Upper lobe of right lung (tissue), 1 donor: ENCODE results near the gene TGM1. TPM values are rescaled to one million over a fixed set of nuclear protein-coding genes. Genes with fewer than 3 reads are reported as not detected.
"Not testable (repeated sequence)": the region's sequence is repeated elsewhere in the genome, so short reads cannot be mapped to it uniquely, and the experiment has no call there.

ENCODE experiments used
- ATAC-seq: fragments of 200-7000 bp; cut with Tn5 transposase; one replicate; pipeline ENCODE4 v1.9.1; 2020; ENCODE audit warnings: mild to moderate bottlenecking, moderate library complexity
- DNase-seq: peaks from one replicate; pipeline ENCODE4 v3.0.0-alpha.2; 2020
- H3K27ac ChIP-seq: fragments of 200-600 bp; one replicate; pipeline ENCODE4 v1.8.0; 2022
- H3K27me3 ChIP-seq: fragments of 200-600 bp; one replicate; pipeline ENCODE4 v1.8.0; 2022; ENCODE audit warnings: mild to moderate bottlenecking
- H3K36me3 ChIP-seq: fragments of 200-600 bp; one replicate; pipeline ENCODE4 v1.8.0; 2022
- H3K4me1 ChIP-seq: fragments of 200-600 bp; one replicate; pipeline ENCODE4 v1.8.0; 2022
- H3K4me3 ChIP-seq: fragments of 200-600 bp; one replicate; pipeline ENCODE4 v1.8.0; 2022; ENCODE audit warnings: mild to moderate bottlenecking
- H3K9me3 ChIP-seq: fragments of 200-600 bp; one replicate; pipeline ENCODE4 v1.8.0; 2022
- CTCF ChIP-seq: fragments of 200-600 bp; IDR thresholded peaks from one replicate; pipeline ENCODE4 v1.8.0; 2022; ENCODE audit warnings: antibody characterized with exemption
- intact Hi-C: fragments of 100-400 bp; cut with DNase I; formaldehyde crosslinking; loops from one replicate; pipeline ENCODE4 v1.11.0; 2022
- total RNA-seq: library from RNA; stranded (reverse); fragmentation: NEBNext Ultra II Directional; extraction: Animal tissue kit (Norgen Biotek cat#: 25700); gene quantifications from one replicate; pipeline ENCODE4 v1.2.1, GENCODE V29; 2021
- donor health status: DM: no; HTN: yes; CAD: no; lungs with severe emphysema.

The TGM1 gene
- total RNA-seq, 1 donor from 2014 or later = 12.3 TPM

DNA sequence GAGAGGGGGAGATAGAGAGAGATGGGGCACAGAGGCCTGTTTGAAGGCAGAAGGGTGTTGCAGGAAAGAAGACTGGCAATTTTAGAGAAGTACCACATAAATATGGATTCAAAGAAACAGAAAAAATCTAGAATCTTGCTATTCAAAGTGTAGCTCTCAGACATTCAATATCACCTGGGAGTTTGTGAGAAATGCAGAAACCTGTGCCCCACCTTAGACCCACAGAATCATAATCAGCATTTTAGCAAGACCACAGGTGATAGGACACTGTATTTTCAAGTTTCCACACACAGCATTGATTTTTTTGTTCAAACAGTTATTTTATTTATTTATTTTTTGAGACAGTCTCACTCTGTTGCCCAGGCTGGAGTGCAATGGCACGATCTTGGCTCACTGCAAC, 34.1 kb downstream of the TGM1 start:
- no peak for DNase-seq

GRCh38 chr14:24226473-24226872, 36.5 kb downstream of the TGM1 start:
- no peak overlapping the region for H3K4me3 ChIP-seq
- H3K27me3 ChIP-seq = no peaks in the 10 kb centered on the region
- peaks cover 9% of the 10 kb centered on the region for H3K4me1 ChIP-seq
- ATAC-seq = no peak
- H3K36me3 ChIP-seq = peaks cover 21% of the 10 kb centered on the region
- no peak for TF ChIP-seq CTCF
- H3K9me3 ChIP-seq = no peaks in the 10 kb centered on the region
- DNase-seq = no peak
- intact Hi-C loops = no loop called here
- H3K27ac ChIP-seq = no peak overlapping the region

More for the DNA sequence above, 34.1 kb downstream of the TGM1 start:
- H3K4me1 ChIP-seq = peaks cover 19% of the 10 kb centered on the region
- H3K27ac ChIP-seq = no peak overlapping the region
- peaks cover 21% of the 10 kb centered on the region for H3K36me3 ChIP-seq
- no peaks in the 10 kb centered on the region for H3K27me3 ChIP-seq
- H3K9me3 ChIP-seq = no peaks in the 10 kb centered on the region
- H3K4me3 ChIP-seq = no peak overlapping the region
- intact Hi-C loops = no loop called here
- no peak for TF ChIP-seq CTCF
- ATAC-seq = no peak

DNA sequence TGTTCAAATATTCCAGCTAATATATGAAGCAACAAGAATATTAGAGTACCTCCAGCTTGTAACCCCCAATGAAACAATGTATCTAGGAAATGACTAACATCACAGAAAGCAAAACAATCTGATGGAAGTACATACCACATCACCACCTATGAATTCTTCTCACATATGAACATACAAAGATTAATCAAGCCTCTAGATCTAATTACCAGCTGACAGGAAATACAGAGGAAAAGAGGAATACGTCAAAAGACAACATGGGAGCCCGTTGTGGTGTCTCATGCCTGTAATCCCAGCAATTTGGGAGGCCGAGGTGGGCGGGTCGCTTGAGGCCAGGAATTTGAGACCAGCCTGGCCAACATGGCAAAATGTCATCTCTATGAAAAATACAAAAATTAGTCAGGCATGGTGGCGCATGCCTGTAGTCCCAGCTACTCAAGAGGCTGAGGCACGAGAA, 38.3 kb downstream of the TGM1 start:
- H3K4me1 ChIP-seq = no peaks in the 10 kb centered on the region
- no peak for TF ChIP-seq CTCF
- H3K27ac ChIP-seq = no peak overlapping the region
- DNase-seq = no peak
- no peaks in the 10 kb centered on the region for H3K9me3 ChIP-seq
- H3K27me3 ChIP-seq = no peaks in the 10 kb centered on the region
- peaks cover 21% of the 10 kb centered on the region for H3K36me3 ChIP-seq
- intact Hi-C loops = no loop called here
- ATAC-seq = no peak
- no peak overlapping the region for H3K4me3 ChIP-seq

GRCh38 chr14:24222987-24223386, 40.0 kb downstream of the TGM1 start:
- H3K27me3 ChIP-seq, intact Hi-C loops, H3K27ac ChIP-seq, H3K9me3 ChIP-seq, DNase-seq, H3K4me3 ChIP-seq, H3K4me1 ChIP-seq, ATAC-seq: not testable (repeated sequence)
- peaks cover 21% of the 10 kb centered on the region for H3K36me3 ChIP-seq

DNA sequence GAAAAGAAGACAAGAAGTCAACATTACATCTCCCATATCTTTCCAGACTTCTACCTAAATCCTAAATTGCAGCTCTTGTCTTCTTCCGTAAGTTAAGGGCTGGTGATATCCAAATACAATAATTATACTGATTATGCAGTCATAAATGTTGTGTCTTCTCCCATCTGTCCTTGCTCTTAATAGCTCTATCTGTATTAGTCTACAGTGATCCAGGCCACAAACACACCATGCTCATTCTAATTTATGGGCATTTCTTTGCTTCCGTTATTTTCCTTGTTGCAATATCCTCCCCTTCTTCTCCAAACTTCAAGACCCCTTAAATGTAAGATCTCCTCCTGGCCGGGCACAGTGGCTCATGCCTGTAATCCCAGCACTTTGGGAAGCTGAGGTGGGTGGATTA, 43.5 kb downstream of the TGM1 start:
- Histone ChIP-seq H3K27ac (no peak overlapping the region), H3K4me1 (peaks cover 4% of the 10 kb centered on the region), H3K4me3 (no peak overlapping the region), H3K36me3 (peaks cover 11% of the 10 kb centered on the region), H3K9me3 (no peaks in the 10 kb centered on the region), H3K27me3 (no peaks in the 10 kb centered on the region)
- ATAC-seq = no peak
- DNase-seq = no peak
- intact Hi-C loops = no loop called here
- no peak for TF ChIP-seq CTCF

DNA sequence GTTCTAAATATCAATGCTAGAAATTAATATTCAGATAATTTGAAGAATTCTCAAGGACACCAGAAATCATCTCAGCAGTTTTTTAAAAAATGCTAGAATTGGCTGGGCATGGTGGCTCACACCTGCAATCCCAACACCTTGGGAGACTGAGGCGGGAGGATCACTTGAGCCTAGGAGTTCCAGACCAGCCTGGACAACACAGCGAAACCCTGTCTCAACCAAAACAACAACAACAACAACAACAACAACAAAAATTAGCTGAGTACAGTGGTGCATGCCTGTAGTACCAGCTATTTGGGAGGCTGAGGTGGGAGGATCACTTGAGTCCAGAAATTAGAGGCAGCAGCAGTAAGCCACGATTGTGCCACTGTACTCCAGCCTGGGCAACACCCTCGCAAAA, 43.9 kb downstream of the TGM1 start:
- H3K4me1 ChIP-seq = peaks cover 4% of the 10 kb centered on the region
- no peaks in the 10 kb centered on the region for H3K9me3 ChIP-seq
- H3K4me3 ChIP-seq = no peak overlapping the region
- intact Hi-C loops = no loop called here
- no peaks in the 10 kb centered on the region for H3K27me3 ChIP-seq
- no peak for TF ChIP-seq CTCF
- H3K36me3 ChIP-seq = peaks cover 11% of the 10 kb centered on the region
- no peak for DNase-seq
- no peak overlapping the region for H3K27ac ChIP-seq
- ATAC-seq = no peak

DNA sequence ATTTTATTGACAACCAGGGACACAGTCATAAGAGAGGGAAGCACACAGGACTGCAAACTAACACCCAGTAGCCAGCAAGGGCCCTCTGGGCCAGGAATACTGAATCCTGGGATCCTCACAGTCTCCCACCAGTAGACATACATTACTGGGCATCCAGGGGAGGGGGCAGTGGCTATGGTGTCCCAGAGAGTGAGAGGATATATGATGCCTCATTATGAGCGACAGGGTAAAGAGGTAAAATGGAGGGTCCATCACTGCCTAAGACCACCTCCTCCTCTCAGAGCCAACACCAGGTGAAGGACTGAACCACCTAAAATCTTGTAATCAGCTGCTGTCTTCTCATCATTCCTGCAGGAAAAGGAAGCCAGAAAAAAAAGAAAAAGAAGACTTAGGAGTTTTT, 46.1 kb downstream of the TGM1 start:
- H3K27ac ChIP-seq, H3K4me1 ChIP-seq, H3K9me3 ChIP-seq, DNase-seq, intact Hi-C loops, ATAC-seq, H3K27me3 ChIP-seq, H3K4me3 ChIP-seq: not testable (repeated sequence)
- peaks cover 11% of the 10 kb centered on the region for H3K36me3 ChIP-seq
